ENCODE measurements around the gene C1QL3. TPM values are rescaled to one million over a fixed set of nuclear protein-coding genes. Genes with fewer than 3 reads are reported as not detected.

Gene C1QL3
- total RNA-seq, 4 donors from 2014 or later: 0.33 TPM; not detected in 3

- DNase-seq: no peak
- intact Hi-C loops (cut with DNase I): no loop called here
- Histone ChIP-seq H3K27me3 (no peaks in the 10 kb centered on the region), H3K36me3 (no peaks in the 10 kb centered on the region), H3K27ac (no peak overlapping the region), H3K4me1 (peaks cover 7 to 14% of the 10 kb centered on the region in 2 donors), H3K4me3 (replicated peaks in 1 of 3) (no peak overlapping the region), H3K9me3 (no peaks in the 10 kb centered on the region)
- TF ChIP-seq POLR2A (IDR thresholded peaks at IDR 0.05) (no peak), CTCF (IDR thresholded peaks at IDR 0.05) (no peak)
- WGBS, 2 donors: 45% methylated on average over 31 of the region's 31 CpGs
Observed at GRCh38 chr10:16519250-16519907, 2.3 kb downstream of the C1QL3 start.

GRCh38 chr10:16518822-16519221, 2.9 kb downstream of the C1QL3 start:
- Histone ChIP-seq H3K27ac (no peak overlapping the region), H3K36me3 (no peaks in the 10 kb centered on the region), H3K9me3 (no peaks in the 10 kb centered on the region), H3K4me1 (peaks cover 7 to 14% of the 10 kb centered on the region in 2 donors), H3K4me3 (replicated peaks in 1 of 3) (no peak overlapping the region), H3K27me3 (no peaks in the 10 kb centered on the region)
- intact Hi-C loops (cut with DNase I): no loop called here
- DNase-seq: no peak
- TF ChIP-seq CTCF (IDR thresholded peaks at IDR 0.05): peak in 1 of 6 experiments; percentile 26
- TF ChIP-seq POLR2A (IDR thresholded peaks at IDR 0.05): no peak
- 82 to 83% methylated on average over 4 of the region's 4 CpGs for WGBS, 2 donors

GRCh38 chr10:16510843-16511242, 10.8 kb downstream of the C1QL3 start:
- Histone ChIP-seq H3K4me3 (replicated peaks in 1 of 3) (no peak overlapping the region), H3K27ac (no peak overlapping the region), H3K9me3 (no peaks in the 10 kb centered on the region), H3K27me3 (no peaks in the 10 kb centered on the region), H3K36me3 (no peaks in the 10 kb centered on the region), H3K4me1 (no peaks in the 10 kb centered on the region)
- DNase-seq: no peak
- intact Hi-C loops (cut with DNase I): no loop called here
- 92 to 93% methylated on average over 9 of the region's 9 CpGs for WGBS, 2 donors
- TF ChIP-seq POLR2A (IDR thresholded peaks at IDR 0.05) (no peak), CTCF (IDR thresholded peaks at IDR 0.05) (no peak)

- H3K27ac ChIP-seq: no peak overlapping the region
- DNase-seq: no peak
- no peak overlapping the region for H3K4me3 ChIP-seq (replicated peaks in 1 of 3)
- 71 to 74% methylated on average over 5 of the region's 5 CpGs for WGBS, 2 donors
- H3K36me3 ChIP-seq: no peaks in the 10 kb centered on the region
- no peaks in the 10 kb centered on the region for H3K4me1 ChIP-seq
- no peaks in the 10 kb centered on the region for H3K9me3 ChIP-seq
- intact Hi-C loops (cut with DNase I): no loop called here
- no peaks in the 10 kb centered on the region for H3K27me3 ChIP-seq
- TF ChIP-seq POLR2A (IDR thresholded peaks at IDR 0.05): no peak
Observed at GRCh38 chr10:16509996-16510395, 11.7 kb downstream of the C1QL3 start.

GRCh38 chr10:16505161-16505560, 16.5 kb downstream of the C1QL3 start:
- 94 to 100% methylated on average over 1 of the region's 1 CpG for WGBS, 2 donors
- TF ChIP-seq POLR2A (IDR thresholded peaks at IDR 0.05): no peak
- TF ChIP-seq CTCF (IDR thresholded peaks at IDR 0.05): no peak
- Histone ChIP-seq H3K9me3 (no peaks in the 10 kb centered on the region), H3K4me1 (no peaks in the 10 kb centered on the region), H3K4me3 (replicated peaks in 1 of 3) (no peak overlapping the region), H3K27ac (no peak overlapping the region), H3K27me3 (no peaks in the 10 kb centered on the region), H3K36me3 (no peaks in the 10 kb centered on the region)
- intact Hi-C loops (cut with DNase I): no loop called here
- no peak for DNase-seq

All from thyroid gland (tissue), 4 donors.